Limb (tissue), 2 donors: ENCODE measurements around the gene FRMPD2.

Source experiments
- DNase-seq, 2 donors: peaks; one replicate each; pipeline ENCODE4 v3.0.0-alpha.2; 2016; ENCODE audit errors: extremely low spot score in 2 of 2

The FRMPD2 gene, protein sequence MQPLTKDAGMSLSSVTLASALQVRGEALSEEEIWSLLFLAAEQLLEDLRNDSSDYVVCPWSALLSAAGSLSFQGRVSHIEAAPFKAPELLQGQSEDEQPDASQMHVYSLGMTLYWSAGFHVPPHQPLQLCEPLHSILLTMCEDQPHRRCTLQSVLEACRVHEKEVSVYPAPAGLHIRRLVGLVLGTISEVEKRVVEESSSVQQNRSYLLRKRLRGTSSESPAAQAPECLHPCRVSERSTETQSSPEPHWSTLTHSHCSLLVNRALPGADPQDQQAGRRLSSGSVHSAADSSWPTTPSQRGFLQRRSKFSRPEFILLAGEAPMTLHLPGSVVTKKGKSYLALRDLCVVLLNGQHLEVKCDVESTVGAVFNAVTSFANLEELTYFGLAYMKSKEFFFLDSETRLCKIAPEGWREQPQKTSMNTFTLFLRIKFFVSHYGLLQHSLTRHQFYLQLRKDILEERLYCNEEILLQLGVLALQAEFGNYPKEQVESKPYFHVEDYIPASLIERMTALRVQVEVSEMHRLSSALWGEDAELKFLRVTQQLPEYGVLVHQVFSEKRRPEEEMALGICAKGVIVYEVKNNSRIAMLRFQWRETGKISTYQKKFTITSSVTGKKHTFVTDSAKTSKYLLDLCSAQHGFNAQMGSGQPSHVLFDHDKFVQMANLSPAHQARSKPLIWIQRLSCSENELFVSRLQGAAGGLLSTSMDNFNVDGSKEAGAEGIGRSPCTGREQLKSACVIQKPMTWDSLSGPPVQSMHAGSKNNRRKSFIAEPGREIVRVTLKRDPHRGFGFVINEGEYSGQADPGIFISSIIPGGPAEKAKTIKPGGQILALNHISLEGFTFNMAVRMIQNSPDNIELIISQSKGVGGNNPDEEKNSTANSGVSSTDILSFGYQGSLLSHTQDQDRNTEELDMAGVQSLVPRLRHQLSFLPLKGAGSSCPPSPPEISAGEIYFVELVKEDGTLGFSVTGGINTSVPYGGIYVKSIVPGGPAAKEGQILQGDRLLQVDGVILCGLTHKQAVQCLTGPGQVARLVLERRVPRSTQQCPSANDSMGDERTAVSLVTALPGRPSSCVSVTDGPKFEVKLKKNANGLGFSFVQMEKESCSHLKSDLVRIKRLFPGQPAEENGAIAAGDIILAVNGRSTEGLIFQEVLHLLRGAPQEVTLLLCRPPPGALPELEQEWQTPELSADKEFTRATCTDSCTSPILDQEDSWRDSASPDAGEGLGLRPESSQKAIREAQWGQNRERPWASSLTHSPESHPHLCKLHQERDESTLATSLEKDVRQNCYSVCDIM (N-terminal part only)

DNA sequence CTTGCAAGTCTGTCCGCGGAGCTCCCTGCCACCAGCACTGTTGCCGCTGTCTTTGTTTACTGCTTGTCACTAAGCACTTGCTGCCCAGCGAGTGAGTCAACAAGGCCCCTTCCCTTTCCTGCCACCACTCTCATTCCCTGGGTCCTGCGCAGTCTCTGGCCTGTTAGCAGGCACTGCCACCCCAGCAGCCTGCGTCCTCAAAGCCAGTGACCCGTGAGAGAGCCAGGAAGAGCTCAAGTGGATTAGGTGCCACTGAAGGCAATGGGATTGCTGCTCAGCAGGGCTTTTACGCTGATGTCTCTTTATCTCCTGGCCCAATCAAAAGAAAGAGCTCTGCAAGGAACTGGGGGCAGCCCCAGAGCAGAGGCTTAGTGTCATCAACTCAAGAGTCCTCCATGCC is at the start of gene FRMPD2:
Gene FRMPD2 (minus strand): TSS at position 61 of the 400 bp plus-strand sequence. CDS start 129 bp downstream, outside the sequence.
- DNase-seq = no peak

DNA sequence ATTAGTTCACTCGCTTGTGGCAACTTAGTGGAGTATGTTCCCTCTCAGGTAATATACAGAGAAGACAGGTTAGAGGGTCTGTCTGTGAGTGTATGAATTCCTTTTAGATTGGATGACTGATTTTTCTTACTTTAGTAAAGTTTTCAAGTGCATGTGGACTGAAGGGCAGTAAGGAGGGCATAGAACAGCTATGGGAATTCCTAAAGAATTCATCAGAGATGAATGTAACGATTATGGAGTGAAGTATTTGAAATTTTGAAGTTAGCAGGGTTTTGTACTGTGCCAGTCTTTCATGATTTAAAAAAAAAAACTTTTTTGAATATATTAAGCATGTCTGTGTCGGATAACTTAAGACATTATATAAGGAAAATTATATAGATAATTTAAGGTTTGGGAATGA is 47.5 kb upstream of the FRMPD2 start:
- DNase-seq = no peak

DNA sequence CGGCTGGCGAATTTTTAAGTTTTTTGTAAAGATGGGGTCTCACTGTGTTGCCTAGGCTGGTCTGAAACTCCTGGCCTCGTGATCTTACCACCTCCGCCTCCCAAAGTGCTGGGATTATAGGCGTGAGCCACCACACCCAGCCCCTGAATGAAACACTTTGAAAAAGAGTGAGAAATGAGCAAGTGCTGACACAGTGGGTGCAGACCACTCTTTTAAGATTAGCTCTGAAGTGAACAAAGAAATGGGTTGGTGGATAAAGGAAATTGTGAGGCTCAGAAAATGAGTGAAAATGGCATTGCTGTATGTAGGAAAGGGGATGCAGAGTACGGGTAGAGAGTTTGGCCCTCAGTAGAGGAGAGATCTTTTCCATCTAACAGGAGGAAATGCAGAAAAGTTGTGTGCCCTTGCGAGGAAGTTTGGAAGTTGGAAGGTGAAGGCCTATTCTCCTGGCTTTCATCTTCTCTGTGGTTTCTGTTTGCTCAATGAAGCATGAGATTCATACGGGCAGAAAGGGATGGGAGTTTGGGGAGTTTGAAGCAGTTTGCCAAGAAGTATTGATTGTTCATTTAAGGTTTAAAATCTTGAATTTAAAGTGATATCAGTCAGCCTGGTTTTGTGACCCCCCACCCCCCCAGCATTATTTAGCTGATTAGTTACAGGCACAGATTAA is 43.0 kb upstream of the FRMPD2 start:
- no peak for DNase-seq

DNA sequence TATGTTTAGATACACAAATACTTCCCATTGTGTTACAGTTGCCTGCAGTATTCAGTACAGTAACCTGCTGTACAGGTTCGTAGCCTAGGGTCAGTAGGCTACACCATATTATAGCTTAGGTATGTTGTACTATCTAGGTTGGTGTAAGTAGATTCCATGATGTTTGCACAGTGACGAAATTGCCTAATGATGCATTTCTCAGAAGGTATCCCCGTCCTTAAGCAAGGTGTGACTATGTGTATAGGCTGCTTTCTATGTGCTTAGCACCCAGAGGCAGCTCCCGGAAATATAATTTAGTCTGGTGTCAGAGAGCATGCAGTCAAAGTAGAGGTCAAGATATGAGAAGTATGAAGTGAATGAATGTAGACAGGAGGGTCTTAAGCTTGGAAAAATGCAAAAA is 41.7 kb upstream of the FRMPD2 start:
- no peak for DNase-seq

DNA sequence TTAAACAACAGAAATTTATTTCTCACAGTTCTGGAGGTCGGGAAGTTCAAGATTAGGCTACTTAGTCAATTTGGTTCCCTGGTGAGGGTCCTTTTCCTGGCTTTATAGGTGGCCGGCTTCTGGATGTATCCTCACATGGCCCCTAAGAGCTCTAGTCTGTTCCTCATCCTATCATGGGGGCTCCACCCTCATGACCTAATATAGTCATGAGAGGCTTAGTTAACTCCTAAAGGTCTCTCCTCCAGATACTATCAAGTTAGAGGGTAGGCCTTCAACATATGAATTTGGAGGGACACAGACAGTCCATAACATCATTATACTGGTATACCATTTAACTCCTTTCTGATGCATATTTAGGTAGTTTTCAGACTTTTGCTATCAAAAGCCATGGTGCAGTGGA is 39.6 kb upstream of the FRMPD2 start:
- DNase-seq = no peak

DNA sequence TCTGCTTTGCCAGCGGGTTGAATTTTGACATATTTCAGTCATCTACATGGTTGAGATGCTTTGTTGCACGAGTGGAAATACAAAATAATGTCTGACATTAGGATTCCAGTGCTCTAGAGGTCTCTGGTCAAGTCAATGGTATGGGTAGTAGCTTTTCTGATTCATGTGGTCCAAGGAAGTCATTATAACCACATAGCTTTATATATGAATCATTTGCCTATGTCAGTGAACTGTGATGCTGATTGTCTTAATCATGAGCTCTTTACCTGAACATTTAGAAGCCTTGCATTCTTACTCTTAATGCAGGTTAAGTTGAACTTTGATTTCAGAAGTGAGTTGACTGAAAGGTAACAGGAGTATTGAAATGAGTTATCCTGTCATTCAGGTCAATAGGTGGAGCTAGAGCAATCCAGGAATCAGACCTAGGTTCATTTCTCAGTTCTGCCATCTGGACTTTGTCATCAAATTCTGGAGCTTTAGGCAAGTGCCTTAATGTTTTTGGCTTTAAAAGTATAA is 35.3 kb upstream of the FRMPD2 start:
- DNase-seq = no peak

DNA sequence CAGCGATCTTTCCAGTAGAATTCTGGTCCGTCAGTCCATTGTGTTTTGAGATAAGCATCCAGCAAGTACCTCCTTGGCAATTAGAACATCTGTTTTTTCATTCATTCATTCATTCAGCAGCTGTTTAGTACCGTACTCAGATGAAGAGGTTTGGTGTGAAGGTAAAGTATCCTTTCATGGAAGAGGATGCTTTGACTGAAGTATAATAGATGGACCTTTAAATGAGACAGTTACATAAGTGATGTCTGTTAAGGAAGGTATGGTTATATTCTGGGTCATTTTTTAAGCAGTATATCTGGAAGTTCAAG is 33.2 kb upstream of the FRMPD2 start:
- DNase-seq = no peak

DNA sequence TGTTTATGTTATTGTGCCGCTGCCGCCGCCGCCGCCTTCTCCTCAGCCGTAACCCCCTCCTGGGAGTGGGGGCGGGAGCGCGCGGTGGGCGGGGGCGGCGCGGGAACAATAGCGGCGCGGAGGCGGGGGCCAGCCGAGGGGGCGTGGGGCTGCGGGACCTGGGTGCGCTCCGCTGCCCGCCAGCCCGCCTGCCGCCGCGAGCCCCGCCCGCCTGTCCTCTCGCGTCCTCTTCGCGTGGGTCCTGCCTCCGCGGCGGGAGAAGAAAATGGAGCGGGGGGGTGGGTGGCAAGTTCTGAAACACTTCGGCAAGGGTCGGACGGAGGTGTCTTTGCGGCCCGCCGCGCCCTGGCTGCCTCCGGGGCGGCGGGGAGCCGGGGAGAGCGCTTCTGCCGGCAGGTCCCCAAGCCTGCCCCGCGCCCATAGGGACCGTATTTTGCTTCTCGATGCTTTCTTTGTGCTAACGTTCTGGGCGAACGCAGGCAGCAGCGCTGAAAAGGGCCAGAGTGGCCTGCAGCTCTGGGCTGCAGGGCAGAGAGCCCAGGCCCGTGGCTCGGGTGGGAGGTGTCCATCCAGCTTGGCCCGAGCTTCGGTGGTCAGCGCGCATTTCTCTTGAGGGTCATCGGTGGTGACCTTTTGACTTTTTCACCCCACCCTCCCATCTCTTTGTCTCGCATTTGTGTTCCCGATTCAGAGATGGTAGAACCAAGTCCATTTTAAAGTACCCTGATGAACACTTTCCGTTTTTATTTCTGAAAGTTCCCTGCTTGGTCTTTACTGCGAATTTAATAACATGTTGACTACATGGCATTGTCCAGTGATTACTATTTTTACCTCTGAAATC is 32.6 kb upstream of the FRMPD2 start:
- peak in 1 of 2 donors; percentile 88 for DNase-seq

DNA sequence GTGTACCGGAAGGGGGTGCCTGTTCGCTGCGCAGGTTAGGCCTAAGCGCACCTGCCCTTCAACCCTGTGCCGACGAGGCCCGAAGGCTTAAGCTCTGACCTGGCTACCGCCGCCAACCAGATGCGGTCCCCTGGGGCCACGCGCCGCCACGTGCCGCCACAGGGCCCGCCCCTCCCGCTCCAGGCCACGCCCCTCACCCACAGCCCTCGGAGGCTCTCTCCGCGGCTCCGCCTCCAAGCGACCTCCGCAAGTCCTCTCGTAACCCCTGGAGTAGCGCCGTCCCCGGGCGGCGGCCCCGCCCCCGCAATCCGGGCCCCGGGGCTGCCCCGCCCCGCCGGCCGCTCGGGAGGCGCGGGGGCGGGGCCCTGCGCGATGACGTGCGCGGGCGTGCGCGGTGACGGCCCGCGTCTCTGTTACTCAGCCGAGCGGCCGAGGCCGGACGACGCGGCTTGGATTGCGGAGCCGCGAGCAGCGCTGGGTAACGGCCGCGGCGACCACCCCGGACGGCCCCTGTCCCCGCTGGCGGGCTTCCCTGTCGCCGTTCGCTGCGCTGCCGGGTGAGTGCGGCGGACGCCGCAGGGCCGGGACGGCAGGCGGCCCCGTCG is 31.9 kb upstream of the FRMPD2 start, which contains the start of gene MAPK8:
Gene MAPK8 (plus strand): TSS at position 413 of the 605 bp plus-strand sequence. CDS start 94,984 bp downstream, outside the sequence.
- DNase-seq = peak; percentile 87 to 91

DNA sequence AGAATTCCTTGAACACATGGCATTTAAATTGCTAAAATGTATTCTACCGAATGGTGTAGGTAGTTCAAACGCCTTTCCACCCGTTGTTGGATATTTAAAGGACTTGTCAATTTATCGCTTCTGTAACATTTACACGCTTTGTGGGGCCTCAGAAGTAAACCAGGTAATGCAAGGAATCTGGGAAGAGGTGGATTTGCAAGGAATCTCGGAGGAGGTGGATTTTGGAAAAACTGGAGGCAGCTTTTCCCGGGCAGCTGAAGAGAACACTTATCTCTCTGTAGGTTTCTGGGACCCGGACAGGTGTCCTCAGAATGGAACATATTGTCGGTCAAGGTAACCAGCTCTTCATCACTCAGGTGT is 31.4 kb upstream of the FRMPD2 start:
- DNase-seq = no peak

DNA sequence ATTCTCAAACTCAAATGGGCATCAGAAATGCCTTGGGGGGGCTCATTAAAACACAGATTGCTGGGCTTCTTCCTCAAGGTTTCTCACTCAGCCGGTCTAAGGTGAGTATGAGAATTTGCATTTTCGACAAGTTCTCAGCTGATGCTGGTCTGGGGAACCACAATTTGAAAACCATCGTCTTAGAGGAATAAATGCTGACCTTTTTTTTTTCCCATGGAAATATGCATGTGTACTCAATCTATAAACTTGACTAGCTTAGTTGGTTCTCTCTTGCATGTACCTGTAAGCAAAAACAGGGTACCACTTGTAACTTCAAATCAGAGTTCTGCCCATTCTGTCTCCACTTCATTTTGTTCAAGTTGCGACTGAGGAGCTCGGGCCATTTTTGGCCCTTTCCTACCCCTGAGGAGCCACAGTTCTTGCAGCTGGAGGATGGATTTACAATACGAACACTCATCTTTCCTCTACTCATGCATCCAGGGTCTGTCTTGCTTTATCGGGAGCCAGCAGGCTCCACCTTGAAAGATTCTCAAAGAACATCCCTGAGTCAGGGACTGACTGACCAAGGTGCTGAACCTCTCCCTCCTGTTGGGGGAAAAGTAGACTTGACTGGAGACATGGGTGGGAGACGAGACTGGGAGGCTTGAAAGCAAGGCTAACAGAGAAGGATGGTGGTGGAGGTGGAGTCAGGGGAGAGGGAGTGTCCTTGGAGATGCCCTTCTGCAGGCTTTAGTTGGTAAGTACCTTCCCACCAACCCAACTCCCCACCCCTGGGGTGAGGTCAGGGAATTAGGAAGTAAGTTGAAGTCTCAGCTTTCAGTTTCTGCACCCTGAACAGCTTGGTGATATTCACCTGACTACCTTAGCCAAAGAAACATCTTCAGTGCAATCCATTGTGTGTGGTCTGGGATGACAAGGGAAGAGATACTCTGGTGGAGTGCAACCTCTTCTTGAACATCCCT is 28.3 kb upstream of the FRMPD2 start:
- no peak for DNase-seq

DNA sequence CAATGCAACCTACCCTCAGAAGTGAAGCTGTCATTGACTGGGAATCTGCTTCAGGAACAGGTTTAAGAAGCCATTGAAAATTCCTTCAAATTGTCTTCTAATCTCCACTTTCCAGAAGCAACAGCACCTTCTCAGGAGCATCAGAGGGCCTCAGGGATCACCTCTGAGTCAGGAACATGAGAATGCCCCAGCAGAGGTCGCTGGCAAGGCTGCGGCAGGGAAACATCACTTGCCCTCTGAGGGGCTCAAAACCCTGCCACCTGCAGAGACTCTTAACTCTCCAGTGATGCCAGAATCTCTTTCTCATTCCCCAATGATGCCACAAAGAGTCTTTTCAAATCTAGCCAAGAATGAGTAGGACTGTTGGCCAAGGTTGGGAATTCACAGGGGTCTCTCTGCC is 26.1 kb upstream of the FRMPD2 start:
- no peak for DNase-seq

DNA sequence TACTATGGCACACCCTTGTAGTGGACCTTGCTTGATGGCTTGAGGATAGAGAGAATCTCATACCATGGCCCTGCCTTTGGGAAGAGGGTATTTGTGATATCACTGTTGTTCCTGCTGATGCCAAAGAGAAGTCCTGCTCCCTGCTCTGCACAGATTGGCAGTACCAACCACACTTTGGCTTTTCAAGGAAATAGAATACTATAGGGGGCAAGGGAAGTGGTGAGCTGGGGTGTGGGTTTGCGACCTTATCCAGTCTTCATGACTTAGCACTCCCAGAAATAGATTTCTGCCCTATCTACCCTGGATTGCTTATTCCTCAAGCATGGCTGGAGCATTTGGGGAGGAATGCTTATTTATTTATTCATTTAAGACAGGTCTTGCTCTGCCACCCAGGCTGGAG is 25.2 kb upstream of the FRMPD2 start:
- no peak for DNase-seq

DNA sequence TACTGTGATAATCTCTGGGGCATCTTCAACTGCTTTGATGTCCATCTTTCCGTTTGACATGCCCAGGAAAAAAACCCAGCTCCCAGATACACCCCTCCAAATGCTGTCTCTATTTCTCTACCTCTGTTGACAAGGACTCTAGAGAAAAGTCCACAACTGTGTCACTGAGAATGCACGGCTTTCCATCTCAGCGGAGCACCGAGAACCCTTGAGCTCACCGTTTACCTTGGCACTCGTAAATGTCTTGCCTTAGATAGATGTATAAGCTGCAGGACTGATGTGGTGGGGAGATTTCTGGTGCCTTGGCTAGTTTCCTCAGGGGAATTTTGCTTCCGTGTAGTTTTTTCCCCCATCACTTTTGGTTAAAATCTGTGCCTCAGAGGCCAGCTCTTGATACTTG is 24.6 kb upstream of the FRMPD2 start:
- no peak for DNase-seq

DNA sequence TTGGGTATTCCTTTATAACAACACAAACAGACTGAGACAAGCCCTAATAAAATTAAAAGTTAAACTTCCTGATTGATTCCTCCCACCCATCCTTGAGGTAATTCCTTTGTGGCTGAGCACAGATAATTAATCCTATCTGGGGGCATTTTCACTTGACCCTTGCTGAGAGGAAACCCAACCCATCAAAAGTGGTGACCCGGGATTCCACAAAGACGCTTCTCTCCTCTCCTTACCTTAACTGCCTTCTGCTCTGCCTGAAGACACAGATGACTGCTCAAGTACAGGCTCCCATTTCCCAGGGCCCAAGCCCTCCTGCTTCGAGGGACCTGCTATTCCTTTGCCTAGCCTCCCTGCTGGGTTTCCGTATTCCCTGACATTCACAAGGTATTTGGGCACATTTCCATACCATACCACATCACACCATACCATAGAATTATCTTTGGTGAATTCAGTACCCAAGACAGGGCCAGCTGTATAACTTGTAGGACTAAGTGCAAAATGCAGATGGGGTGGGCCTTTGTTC is 22.1 kb upstream of the FRMPD2 start:
- no peak for DNase-seq

DNA sequence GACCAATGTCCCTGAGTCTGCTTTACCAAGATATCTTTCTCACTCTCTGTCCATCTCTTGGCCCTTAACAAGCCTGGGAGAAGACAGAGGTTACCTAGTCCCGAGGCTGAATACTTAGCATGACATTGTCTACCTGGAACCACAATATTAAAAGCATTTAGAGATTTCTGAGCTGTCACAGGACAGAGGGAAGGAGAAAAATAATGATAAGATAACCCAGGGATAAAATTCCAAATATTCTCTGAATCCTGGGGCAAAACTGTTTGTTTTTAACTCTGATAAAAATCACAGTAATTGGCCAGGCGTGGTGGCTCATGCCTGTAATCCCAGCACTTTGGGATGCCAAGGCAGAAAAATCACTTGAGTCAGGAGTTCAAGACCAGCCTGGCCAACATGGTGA is 19.9 kb upstream of the FRMPD2 start:
- no peak for DNase-seq

DNA sequence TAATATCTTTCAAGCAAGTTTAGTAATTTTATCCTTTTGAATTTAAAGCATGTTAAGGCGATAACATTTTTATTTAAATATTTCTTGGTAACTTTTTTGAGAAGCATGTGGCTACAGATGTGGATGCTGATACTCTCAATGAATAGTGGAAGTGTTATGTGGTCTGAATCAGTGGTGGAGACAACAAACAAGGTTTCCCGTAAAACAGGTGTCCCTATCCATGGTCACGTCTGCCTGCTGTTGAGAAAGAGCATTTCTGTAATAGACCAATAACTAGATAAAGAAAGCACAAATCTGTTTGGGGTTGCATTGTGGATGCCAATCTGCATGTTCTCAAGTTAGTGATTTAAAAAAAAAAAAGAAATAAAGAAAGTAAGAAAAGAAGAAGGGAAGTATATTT is 18.1 kb upstream of the FRMPD2 start:
- DNase-seq = no peak

DNA sequence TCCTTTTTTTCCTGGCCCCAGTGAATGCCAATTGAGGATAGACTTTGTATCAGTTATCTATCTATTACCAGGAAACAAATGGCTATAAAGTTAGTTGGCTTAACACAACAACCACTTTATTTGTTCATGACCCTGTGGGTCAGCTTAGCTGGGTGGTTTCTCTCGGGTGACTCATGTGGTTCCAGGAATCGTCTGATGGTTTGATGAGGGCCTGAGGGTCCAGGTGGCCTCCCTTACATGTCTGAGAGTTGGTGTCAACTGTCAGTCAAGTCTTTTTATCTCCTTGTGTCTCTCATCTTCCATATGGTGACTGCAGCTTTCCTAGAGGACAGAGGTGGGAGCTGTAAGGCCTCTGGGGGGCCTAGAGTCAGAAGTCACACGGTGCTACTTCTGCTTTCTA is 16.7 kb upstream of the FRMPD2 start:
- DNase-seq = no peak
